Colon (tissue), 2 donors: ENCODE measurements around the gene GNG2.

ENCODE experiments used
- FAIRE-seq: peaks from 2 replicates; lab custom pipeline; 2012; peaks lifted over from hg19 to GRCh38; lab: Jason Lieb, UNC
- donor health status: control.
- donor health status: control.

GNG2 gene

GRCh38 chr14:51942971-51943370 is 82.6 kb downstream of the GNG2 start:
- FAIRE-seq, result no peak

- no peak for FAIRE-seq
These were observed 89.6 kb downstream of the GNG2 start for GRCh38 chr14:51950007-51950406.

GRCh38 chr14:51951656-51952055 is 91.2 kb downstream of the GNG2 start:
- FAIRE-seq, result no peak

- no peak for FAIRE-seq
These were observed 93.6 kb downstream of the GNG2 start for GRCh38 chr14:51954031-51954430.

- no peak for FAIRE-seq
These were observed 94.2 kb downstream of the GNG2 start for GRCh38 chr14:51954657-51955056.

DNA sequence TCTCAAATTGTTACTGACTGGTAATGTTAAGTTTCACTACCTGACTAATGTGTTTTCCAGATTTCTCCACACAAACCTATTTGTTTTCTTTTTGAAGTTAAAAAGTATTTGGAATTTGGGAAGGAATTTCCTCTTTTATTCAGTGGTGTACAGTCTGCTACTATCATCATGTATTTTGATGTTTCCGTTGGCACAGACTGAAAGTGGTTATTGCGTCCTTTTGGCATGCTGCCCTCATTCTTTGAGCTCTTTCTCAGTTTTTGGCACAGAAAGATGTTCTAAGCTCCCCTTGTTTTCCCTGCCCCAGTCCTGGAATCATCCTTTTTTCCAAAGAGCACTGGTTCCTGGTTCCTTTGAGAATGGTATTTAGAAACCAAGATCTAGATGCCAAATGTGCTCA is 97.5 kb downstream of the GNG2 start:
- FAIRE-seq, result no peak

GRCh38 chr14:51959928-51960327 is 99.5 kb downstream of the GNG2 start:
- FAIRE-seq, result no peak

DNA sequence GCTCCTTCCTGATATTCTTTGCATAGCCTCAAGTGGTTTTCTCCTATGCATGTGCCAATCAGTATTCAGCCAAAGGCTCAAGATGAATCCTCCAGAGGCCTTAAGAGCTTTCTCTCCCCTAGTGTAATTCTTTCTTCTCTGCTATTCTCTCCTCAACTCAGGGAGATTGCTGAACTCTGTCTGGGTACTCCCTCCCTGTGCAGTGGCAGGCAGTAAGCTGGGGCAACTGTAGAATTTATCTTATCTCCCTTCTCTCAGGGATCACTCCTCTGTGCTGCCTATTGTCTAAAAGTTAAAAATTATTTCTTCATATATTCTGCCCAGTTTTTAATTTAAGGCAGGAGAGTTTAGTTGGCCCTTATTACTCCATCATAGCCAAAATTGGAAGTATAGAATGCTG is 100.5 kb downstream of the GNG2 start:
- FAIRE-seq, result no peak

GRCh38 chr14:51962711-51963110 is 102.3 kb downstream of the GNG2 start:
- FAIRE-seq, result no peak

DNA sequence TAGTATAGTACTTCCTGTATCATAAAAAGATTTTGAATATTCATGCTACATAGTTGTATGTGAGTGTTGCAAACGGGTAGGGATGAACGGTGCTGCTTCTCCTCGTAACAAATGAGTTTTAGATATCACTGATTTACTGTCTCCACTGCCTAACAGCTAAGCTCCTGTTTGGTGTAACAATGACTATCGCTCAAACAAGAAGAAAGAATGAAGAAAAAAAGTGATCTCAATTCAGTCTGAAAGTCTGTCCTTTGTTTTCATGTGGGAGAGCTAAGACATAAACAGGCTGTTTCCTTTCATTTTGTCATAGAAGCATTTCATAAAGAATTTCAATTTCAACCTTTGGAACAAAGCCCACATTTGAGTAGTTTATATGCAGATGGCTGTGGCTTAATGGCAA is 102.9 kb downstream of the GNG2 start:
- FAIRE-seq, result no peak

DNA sequence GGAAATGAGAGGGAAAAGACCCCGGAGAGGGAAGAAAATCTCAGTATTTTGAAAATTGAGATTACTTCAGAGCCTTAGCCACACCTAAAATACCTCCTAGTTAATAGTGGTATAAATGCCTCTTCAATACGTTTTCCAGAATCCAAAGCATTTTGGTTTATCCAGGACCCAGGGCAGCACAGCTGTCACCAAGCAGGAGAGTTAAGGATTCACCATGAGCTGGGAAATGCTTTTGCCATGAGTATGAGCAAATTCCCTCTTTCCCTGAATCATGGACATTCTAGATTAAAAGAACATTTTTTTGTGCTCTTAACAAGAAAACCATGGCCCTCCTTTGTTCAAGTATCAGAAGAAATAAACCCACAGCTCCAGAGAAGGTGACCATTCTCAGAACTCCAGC is 107.1 kb downstream of the GNG2 start:
- FAIRE-seq, result no peak

DNA sequence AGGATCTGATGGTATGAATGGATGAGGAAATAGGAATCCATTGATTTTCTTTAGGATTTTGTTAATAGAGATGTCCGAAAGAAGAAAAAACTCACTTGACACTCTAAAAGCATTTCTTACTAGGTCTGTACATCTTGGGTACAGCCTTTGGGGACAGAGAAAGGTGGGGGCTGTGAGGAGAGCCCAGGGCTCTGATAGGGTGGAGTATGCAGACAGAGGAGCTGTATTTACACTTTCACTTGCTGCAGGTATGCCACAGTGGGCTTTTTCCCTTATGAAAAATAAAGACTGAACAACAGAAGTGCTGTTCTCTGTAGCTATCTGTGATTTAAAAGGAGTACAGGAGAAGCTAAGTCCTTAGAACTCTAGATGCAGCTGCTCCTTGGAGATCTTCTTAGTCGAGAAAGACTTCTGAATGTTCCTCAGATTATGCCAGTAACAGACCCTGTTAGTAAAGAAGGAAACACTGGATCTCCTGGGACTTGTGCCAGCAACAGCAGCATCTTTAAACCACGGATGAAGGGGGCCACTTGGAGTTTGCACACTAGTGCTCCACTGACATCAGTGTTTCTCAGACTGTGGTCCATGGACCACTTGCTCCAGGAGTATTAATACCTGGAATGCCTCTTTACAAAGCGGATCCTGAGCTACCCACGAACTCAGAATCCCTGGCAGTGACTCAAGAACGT is 109.6 kb downstream of the GNG2 start:
- no peak for FAIRE-seq

DNA sequence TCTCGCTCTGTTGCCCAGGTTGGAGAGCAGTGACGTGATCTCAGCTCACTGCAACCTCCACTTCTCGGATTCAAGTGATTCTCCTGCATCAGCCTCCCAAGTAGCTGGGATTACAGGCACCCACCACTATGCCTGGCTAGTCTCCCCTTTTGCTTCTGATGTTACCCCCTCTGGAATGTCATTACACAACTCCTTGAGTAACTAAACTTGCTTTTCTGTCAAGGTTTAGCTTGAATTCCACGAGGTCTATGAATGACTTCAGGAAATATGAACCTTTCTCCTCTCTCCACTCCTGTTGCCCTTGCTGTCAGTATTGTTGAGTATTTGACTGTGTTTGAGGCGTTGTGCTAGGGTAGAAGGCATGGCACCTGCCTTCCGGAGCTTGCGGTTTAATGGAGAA is 112.2 kb downstream of the GNG2 start:
- no peak for FAIRE-seq

DNA sequence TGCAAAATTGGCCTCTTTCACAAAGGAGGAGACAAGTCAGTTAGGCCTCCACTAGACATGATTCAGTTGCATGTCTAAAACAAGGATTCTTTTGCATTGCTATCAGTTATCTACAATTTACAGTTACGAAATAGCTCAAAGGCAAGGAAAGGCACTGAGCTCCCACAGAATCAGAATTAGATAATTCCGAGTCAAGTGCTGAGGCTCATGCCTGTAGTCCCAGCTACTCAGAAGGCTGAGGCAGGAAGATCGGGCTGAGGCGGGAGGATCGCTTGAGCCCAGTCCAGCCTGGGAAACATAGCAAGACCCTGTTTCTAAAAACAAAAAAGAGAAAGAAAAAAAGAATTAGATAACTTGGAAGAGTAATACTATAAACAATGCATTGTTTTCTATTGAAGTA is 116.7 kb downstream of the GNG2 start:
- no peak for FAIRE-seq

DNA sequence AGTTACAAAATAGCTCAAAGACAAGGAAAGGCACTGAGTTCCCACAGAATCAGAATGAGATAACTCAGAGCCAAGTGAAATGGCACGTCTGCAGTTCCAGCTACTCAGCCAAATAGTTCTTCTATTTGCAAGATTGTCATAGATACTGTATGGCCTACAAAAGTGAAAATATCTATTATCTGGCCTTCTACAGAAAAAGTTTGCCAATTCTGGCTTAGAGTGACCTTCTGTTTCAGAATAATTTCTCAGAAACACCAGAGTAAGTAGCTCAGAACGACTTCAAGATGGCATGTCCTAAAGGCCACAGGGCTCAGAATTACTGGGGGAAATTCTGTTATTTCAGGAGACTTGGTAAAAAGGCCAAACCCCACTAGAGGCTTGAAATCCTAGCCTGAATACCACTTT is 118.3 kb downstream of the GNG2 start:
- FAIRE-seq, result no peak

GRCh38 chr14:51979088-51979709 is 118.8 kb downstream of the GNG2 start:
- FAIRE-seq, result no peak

DNA sequence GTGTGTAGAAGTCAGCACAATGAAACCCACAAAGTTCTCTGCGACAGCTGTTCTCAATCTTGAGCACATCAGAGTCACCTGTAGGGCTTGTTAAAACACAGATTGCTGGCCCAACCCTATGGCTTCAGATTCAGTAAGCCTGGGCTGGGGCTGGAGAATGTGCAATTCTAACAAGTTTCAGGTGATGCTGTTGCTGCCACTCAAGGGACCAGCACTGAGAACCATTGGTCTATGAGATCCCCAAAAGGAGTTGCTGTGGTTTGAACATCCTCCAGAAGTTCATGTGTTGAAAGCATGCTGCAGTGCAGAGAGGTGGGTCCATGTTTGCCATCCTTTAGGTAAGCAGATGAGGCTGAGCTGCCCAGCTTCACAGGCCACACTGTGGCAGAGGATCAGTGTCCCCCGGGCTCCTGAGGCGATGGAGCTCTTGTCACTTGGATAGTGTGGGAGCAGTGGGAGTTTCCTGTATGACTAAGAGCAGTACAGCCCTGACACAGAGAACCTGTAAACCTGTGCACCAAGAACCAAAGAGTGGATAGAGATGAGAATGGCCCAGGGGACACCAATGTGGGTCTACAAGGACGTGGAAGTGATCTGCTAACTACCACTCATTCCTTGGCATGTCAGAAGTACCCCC is 120.9 kb downstream of the GNG2 start:
- no peak for FAIRE-seq

- FAIRE-seq, result no peak
These were observed 127.8 kb downstream of the GNG2 start for GRCh38 chr14:51988221-51988620.

GRCh38 chr14:51989293-51990234 is 129.2 kb downstream of the GNG2 start, which contains the start of gene RTRAF:
RTRAF (plus strand) TSS chr14:51989546; CDS start chr14:51989640, 94 bp downstream.
- peak; percentile 31 for FAIRE-seq

GRCh38 chr14:51990488-51990887 is 130.1 kb downstream of the GNG2 start:
- FAIRE-seq, result no peak

GRCh38 chr14:51993285-51993920 is 133.0 kb downstream of the GNG2 start:
- no peak for FAIRE-seq
